ENCODE measurements around the gene LDLRAD3.

The LDLRAD3 gene

DNA sequence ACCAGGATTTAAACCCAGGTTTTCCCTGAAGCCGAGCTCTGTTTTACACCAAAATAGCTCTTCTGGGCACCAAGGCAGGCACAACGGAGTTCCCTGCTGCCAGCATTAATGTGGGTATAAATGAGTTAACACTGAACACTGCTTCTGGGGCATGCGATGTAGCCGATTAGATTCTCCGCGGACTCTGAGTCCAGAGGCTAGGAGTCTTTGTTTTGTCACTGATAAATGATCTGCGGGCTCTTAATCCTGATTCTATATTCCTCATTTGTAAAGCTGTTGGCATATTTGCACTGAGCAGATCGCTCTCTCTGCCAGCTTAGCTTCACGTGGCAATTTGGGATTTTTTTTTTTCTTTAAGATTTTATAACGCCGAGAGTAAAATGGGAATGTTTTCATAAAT lies 16.8 kb upstream of the LDLRAD3 start:
- no peak for TF ChIP-seq CTCF (IDR thresholded peaks at IDR 0.05; ENCODE audit: insufficient read depth, low read depth, low read length, missing control alignments)
- H3K4me3 ChIP-seq (ENCODE audit: low read length), result no peak overlapping the region

DNA sequence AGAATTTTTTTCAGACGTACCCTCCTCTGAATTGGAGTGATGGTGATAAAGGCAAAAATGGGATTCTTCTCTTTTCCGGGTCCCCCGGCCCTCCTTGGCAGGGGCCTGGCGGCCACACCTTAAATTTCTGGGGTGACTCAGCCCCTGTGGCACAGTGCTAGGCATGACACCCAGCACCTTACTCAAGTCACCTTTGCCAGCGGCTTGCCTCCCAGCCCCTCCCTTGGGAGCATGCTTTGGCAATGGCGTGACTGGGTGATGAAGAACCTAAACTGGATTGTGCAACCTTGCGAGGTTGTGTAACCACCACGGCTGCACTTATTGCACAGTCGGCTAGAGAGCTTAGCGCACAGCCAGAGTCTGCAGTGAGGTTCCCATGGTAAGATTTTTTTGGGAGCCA lies 16.2 kb upstream of the LDLRAD3 start:
- DNase-seq (ENCODE audit: low read depth), result peak; percentile 99
- H3K4me3 ChIP-seq (ENCODE audit: low read length), result no peak overlapping the region
- no peak for TF ChIP-seq CTCF (IDR thresholded peaks at IDR 0.05; ENCODE audit: insufficient read depth, low read depth, low read length, missing control alignments)

More for the DNA sequence above, 16.8 kb upstream of the LDLRAD3 start:
- DNase-seq (ENCODE audit: low read depth), result no peak

GRCh38 chr11:35928688-35929395 lies 15.0 kb upstream of the LDLRAD3 start:
- DNase-seq (ENCODE audit: low read depth), result no peak
- H3K4me3 ChIP-seq (ENCODE audit: low read length), result no peak overlapping the region
- TF ChIP-seq CTCF (IDR thresholded peaks at IDR 0.05; ENCODE audit: insufficient read depth, low read depth, low read length, missing control alignments), result no peak

DNA sequence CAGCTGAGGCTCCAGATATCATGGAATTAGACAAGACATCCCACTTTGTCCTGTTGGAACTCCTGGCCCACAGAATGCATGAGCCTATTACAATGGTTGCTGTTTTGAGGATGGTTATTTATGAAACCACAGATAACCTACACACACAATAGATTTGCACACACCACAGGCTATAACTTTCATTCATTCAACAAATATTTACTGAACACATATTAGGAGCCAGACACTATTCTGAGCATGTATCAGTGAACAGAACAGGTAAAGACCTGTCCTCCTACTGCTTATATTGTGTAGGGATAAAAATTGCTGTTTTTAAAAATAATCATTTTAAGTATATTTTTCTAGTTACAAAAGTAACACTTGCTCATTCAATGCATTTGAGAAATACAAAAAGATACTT lies 13.4 kb upstream of the LDLRAD3 start:
- peak; percentile 47 for DNase-seq (ENCODE audit: low read depth)
- no peak for TF ChIP-seq CTCF (IDR thresholded peaks at IDR 0.05; ENCODE audit: insufficient read depth, low read depth, low read length, missing control alignments)
- H3K4me3 ChIP-seq (ENCODE audit: low read length), result no peak overlapping the region

- DNase-seq (ENCODE audit: low read depth), result no peak
- H3K4me3 ChIP-seq (ENCODE audit: low read length), result no peak overlapping the region
- no peak for TF ChIP-seq CTCF (IDR thresholded peaks at IDR 0.05; ENCODE audit: insufficient read depth, low read depth, low read length, missing control alignments)
These were observed 11.7 kb upstream of the LDLRAD3 start for GRCh38 chr11:35932121-35932520.

- DNase-seq (ENCODE audit: low read depth), result peak; percentile 83
- no peak for TF ChIP-seq CTCF (IDR thresholded peaks at IDR 0.05; ENCODE audit: insufficient read depth, low read depth, low read length, missing control alignments)
These were observed 11.1 kb upstream of the LDLRAD3 start for GRCh38 chr11:35932681-35933319.

More at GRCh38 chr11:35932681-35933319, 11.1 kb upstream of the LDLRAD3 start:
- no peak overlapping the region for H3K4me3 ChIP-seq (ENCODE audit: low read length)
